Stimulated activated CD4-positive, alpha-beta T cell treated with anti-CD3 and anti-CD28 coated beads, Interleukin-15, amount 100 ng/mL, for 48 hours (primary cell): ENCODE measurements around the gene DDIAS.
"Not testable (repeated sequence)": the region's sequence is repeated elsewhere in the genome, so short reads cannot be mapped to it uniquely, and the experiment has no call there.

Experiments
- DNase-seq, 2 donors: peaks; one replicate each; pipeline ENCODE4 v3.0.0-alpha.2; 2020; ENCODE audit warnings: low read depth in 2 of 2

DDIAS gene, protein sequence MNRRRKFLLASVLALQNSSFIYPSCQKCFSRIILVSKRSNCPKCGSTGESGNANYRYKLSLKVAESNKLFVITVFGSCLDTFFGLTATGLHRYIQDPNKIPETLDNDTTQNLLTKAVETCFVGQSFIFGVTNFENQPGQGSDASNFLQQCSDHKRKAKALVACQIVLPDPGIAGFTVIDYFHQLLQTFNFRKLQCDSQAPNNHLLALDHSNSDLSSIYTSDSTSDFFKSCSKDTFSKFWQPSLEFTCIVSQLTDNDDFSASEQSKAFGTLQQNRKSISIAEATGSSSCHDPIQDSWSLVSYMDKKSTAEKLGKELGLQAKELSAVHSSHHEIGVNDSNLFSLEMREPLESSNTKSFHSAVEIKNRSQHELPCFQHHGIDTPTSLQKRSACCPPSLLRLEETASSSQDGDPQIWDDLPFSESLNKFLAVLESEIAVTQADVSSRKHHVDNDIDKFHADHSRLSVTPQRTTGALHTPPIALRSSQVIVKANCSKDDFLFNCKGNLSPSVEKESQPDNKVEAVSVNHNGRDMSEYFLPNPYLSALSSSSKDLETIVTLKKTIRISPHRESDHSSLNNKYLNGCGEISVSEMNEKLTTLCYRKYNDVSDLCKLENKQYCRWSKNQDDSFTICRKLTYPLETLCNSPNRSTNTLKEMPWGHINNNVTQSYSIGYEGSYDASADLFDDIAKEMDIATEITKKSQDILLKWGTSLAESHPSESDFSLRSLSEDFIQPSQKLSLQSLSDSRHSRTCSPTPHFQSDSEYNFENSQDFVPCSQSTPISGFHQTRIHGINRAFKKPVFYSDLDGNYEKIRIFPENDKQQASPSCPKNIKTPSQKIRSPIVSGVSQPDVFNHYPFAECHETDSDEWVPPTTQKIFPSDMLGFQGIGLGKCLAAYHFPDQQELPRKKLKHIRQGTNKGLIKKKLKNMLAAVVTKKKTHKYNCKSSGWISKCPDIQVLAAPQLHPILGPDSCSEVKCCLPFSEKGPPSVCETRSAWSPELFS

DNA sequence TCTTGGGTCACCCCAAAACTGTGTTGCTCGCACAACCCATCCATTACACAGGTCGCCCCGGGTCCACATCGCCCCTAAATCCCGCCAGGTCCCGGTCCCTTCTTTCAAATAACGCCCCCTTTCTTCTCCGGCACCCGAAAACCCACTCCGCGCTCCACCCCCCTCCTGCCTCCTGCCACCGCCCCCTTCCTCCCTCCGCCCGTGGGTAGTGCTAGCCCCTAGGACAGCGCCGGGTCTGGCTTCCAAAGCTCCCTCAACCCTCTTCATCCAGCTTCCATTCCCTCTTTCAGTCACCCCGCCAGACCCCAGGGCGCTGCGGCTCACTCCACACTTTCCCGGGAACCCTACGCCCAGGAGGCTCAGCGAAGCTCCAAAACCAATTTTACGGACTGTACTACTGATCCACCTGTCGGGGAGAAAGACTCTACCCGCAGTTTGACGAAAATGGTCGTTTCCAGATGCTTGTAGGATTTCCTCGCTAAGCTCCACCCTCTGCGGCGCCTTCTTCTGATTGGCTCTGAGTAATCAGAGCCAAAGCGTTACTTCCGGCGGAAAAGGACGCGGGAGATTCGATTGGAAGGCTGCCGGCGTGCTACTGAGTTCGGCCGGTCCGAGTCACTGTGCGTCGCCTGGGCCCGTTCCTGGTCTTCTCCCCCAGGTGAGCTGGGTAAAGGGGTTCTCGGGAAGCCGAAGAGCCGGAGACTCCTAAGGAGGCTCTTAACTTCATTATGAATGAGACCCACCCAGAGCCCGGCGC lies at the start of gene DDIAS:
DDIAS (plus strand) TSS at position 572 of the 757 bp plus-strand sequence. CDS start 13,003 bp downstream, outside the sequence.
- peak; percentile 91 to 93 for DNase-seq

DNA sequence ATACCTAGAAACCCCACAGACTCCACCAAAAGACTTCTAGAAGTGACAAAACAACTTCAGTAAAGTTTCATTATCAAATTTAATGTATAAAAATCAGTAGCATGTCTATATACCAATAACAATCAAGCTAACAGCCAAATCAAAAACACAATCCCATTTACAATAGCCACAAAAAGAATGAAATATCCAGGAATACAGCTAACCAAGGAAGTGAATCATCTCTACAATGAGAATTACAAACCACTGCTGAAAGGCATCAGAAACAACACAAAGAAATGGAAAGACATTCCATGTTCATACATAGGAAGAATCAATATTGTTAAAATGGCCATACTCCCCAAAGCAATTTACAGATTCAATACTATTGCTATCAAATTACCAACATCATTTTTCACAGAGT lies 47.3 kb upstream of the DDIAS start:
- no peak for DNase-seq

DNA sequence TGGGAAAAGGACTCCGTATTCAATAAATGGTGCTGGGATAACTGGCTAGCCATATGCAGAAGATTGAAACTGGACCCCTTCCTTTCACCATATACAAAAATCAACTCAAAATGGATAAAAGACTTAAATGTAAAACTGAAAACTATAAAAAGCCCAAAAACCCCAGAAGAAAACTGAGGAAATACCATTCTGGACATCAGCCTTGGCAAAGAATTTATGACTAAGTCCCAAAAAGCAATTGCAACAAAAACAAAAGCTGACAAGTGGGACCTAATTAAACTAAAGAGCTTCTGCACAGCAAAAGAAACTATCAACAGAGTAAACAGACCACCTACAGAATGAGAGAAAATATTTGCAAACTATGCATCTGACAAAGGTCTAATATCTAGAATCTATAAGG lies 46.6 kb upstream of the DDIAS start:
- DNase-seq, result not testable (repeated sequence)

DNA sequence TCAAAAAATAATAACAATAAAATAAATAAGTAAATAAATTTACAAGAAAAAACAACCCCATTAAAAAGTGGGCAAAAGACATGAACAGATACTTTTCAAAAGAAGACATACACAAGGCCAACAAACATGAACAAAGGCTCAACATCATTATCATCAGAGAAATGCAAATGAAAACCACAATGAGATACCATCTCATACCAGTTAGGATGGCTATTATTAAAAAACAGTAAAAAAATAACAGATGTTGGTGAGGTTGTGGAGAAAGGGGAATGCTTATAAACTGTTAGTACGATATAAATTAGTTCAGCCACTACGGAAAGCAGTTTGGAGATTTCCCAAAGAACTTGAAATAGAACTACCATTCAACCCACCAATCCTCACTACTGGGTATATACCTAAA lies 45.9 kb upstream of the DDIAS start:
- no peak for DNase-seq

DNA sequence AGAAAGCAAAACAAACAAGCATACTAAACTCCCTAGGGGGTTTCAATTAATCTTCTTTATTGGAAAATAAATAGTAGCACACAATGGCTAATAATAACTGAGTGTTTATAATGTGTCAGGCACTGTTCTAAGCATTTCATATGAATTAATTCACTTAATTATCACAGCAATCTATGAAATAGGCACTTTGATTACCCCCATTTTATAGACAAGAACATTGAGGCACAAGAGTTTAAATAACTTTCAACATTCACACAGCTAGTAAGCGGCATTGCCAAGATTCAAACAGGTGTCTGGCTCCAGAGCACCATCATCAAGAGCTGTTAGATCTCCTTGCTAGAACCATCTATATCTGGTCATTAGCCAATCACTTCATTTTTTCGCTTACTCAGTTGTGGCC lies 44.4 kb upstream of the DDIAS start:
- no peak for DNase-seq

DNA sequence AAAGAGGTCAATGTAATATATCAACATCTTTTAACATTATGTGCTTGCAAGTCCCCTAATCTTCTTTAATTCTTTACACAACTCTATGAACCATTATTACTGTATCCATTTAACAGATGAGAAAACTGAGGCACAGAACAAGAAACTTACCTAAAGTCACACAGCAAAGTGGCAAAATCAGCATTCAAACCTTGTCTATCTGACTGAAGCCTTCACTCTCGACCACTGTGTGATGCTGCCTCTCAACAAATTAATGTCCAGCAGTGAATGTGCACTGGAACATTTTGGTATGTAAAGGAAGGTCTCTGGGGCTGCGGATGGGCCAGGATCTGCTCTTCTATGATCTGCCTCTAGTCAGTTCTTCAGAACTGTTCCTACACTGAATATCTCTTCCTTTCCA lies 43.4 kb upstream of the DDIAS start:
- no peak for DNase-seq

DNA sequence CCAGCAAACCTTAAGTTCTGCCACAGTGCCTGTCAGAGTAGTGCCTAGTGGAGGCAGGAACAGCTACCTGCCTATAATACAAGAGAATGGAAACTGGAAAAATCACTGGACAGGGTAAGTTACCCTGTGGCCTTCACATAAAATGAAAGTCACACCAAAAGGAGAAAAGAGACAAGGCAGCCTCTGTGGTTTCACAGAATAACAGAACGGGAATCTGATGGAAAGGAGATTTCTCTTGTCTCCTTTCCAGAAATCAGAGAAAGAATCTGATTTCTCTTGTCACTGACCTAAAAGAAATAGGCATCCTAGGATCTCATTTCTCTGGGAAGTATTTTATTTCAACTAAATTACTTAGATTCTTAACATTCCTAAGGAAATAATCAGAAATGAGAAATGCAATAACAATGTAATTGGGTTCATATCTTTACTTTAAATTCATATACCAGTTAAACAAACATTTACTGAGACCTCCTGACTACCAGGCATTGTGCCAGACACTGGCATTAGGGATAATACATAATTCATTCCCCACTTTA lies 42.9 kb upstream of the DDIAS start:
- DNase-seq, result no peak

DNA sequence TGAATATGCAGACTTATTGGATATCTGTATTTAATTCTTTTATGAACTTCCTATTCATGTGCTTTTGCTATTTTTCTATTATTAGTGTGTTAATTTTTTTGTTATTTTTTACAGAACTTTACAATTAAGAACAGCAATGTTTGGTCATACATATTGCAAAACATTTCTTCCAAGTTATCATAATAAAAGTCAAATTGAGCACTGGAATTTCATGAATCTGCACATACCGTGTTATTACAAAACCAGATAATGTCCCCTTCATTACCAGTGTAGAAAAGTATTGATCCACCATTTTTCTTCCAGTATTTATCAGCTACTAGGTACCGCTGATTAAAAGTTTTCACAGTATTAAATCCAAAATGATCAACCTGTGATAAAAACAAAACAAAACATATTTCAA lies 41.8 kb upstream of the DDIAS start:
- no peak for DNase-seq

DNA sequence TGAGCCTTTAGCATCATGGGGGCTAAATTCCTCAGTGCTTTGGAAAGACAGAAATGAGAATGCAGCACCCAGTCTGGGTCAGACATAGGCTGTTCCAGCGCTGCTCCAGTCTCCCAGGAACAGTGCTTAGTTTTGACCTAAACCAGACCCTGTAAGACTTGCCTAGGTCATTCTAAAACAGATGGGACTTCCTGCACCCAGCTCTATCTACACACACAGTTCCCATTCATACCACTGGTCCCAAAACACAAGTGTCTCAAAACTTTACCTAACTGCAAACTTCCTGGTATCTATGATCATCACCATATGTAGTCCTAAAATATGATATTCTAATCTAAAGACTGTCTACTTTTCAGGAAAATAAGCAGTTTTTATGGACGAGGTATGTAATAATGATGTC lies 39.2 kb upstream of the DDIAS start:
- DNase-seq, result no peak

DNA sequence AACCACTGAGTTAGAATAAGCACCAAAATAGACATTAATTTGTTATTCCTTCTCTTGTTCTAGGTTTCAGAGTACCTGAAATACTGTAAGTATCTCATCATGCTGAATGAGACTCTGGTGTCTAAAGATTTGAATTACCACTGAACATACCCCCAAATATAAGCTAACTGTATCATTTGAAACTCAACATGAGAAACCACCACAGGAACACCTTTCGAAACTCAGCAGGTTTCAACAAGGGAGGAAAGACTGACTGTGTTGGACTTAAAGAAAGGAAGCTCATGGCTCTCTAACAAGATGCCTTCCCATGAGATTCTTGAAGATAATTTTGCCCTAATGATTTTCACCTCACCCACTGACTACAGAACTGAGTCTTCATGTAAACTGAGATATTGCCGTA lies 38.3 kb upstream of the DDIAS start:
- no peak for DNase-seq

DNA sequence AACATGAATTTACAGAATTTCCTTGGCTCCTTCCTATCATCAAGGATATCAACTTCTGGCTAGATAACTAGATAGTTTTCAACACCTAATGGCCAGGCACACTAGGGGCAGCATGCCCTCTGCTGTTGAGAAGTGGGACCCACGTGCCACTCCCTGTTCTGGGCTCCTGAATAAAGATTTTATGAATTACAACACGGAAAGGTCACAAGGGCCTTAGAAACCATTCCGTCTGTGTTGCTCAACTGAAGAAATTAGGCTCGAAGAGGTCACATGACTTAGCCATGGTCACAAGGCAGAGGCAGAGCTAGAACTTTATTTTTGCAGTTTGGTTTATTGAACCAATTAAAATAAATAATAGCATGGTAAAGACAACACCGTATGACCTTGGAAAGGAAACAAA lies 37.3 kb upstream of the DDIAS start:
- DNase-seq, result no peak

DNA sequence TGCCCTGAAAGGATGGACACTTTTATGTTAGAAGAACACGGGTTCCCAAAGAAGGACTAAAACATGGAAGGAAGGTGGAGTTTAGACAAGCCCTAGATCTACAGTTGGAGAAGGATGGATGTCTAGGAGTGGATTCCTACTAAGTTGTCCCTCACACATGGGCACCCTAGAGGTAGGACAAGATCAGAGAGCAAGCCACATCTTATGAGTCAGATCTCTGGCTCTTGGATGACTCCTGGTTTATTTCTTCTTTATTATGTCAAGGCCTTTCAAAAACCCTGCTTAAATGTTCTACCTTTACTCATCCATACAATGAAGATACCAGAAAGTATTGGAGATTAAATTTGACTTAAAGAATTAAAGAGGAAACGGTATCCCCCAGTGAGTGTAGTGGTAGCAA lies 35.7 kb upstream of the DDIAS start:
- DNase-seq, result no peak

DNA sequence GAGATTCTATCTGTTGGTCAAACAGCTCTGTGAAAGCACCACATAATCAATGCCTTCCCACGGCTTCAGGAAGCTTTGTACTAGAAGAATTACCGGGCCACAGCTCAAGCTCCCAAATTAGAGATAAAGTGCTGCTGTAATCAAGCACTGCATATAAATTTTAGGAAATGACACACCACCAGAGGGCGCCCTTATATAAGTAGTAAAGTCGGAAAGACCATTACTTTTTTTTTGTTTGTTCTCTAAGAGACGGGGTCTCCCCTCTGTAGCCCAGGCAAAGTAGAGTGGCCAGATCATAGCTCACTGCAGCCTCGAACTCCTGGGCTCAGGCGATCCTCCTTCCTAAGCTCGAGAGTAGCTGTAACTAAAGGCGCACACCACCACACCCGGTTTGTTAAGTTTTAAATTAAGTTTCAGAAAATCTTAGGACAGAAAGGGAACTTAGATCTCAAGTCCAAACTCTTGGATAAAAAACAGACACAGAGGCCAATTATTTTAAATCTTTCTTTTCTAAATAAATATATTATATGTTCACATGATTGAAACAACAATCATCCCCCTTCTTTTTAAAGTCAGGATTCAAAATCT lies 33.9 kb upstream of the DDIAS start:
- peak; percentile 48 to 69 for DNase-seq

DNA sequence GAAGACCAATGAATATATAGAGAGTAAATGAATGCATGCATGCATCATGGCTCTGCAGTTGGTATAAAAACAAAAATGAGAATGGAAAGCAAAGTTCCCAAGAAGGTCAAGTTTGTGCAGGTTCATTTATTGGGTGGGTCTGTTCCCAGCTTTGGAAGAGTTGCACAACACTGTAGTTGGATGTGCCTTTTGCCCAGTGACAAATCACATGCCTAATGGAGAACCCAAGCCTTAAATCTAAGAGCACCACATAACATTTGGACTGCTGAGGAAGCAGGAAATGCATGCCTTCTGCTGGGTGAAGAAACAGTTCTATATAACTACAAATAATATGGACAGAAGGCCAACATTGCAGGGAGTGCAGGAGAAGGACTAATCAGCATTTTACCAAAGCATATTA lies 31.9 kb upstream of the DDIAS start:
- no peak for DNase-seq

DNA sequence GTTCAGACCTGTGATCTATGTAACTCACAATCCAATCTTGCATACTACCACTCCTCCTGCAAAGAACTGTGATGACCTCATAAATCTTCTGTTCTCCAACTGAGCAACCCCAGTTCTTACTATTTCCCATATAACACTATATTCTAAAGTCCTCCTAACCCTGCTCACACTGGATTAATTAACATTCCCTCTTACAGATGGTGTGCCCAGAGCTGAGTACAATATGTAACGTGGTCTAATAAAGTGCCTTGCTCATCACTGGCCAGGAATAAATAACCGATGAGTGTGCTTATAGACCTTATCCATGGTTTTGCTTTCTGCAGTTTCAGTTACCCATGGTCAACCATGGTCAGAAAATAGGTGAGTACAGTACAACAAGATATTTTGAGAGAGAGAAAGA lies 29.9 kb upstream of the DDIAS start:
- no peak for DNase-seq

DNA sequence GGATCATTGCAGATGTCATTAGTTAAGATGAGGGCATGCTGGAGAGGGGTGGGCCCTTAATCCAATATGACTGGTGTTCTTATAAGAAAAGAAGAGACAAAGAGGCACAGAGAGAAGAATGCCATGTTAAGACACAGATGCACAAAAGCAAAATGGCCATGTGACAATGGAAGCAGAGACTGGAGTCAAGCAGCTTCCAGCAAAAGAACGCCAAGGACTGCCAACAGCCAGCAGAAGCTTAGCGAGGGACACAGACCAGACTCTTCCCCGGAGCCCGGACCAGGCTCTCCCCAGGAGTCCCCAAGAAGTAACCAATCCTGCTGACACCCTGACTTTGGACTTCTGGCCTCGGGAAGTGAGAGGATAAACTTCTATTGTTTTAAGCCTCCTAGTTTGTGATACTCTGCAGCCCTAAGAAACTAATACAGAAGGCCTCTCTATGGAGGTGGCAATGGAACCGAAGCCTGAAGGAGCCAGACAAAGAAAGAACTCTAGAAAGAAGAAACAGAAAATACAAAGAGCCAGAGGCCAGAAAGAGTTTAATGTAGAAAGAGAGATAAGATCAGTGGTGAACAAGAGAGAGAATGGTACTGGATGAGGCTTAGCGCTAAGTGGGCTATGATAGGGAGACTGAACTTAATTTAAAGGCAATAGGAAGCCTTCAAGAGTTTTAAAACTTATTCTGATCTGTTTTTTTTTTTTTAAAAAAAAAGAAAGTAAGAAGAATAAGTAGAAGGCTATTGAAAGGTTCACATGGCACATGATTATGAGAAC lies 29.0 kb upstream of the DDIAS start:
- no peak for DNase-seq

DNA sequence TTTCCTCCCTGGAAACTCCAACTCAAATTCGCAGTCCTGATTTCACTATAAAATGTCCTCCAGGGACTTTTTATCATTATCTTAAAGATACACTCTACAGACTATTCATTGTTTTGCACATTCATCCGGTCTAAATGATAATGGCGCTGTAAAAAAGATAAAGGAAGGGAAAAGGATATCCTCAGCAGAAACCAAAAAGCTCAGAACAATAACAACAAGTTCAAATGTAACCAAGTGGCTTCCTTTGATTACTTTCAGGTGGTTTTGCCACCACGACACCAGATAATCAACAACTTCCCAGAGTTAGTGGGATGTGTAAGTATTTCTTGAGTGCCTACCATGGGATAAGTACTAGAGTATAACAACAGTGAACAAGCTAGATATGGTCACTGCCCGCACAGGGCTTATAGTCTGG lies 27.6 kb upstream of the DDIAS start:
- DNase-seq, result no peak

DNA sequence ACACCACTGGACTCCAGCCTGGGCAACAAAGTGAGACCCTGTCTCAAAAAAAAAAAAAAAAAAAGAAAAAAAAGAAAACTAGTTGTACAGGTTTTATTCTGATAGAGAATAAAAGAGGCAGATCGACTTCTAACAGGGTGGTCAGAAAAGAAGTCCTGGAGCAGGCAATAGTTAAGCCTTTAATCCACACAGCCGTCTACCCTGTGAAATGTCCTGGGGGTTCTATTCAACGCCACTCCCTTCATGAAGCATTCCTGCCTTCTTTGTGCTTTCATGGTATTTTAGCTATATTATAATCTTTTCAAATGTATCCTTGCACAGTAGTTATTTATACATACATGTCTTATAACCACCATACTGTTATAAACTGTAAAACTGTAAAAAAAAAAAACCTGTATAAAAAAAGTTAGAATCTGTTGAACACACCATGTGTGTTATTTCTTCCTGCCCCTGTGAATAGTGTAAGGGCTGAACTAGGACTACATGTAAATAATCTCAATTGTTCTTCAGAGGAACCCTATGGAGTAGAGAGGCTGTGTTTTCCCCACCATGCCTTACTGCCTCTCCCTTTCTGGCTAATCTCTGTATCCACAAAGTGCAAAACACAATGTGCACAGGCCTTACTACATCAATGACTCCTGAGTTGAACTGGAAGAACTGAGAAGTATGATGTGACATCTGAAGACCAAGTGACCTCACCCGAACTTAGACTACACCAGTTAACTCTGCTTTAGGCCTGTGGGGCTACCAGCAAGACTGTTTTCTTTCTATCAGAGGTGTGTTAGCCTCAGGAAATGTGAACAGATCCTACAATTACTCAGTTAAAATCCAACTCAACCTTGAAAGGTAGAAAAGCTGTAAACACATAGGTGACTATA lies 26.7 kb upstream of the DDIAS start:
- DNase-seq, result no peak

DNA sequence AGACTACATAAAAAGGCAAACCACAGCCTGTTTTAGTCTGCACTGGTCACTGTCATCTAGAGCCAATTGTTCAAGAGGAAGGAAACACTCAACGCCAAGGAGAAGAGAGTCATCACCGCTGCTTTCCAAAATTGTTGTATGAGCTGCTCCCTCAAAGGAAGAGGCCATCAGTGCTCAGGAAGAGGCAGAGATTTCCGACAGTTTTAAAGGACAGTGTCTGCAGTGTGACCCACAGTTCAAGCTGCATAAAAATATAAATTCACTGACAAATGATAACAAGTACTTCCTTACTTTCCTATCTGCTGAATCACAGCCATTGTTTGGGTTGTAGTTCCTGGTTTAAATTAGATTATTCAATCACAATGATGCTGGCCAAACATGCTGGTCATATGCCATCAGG lies 17.7 kb upstream of the DDIAS start:
- DNase-seq, result no peak
